Measurements from ENCODE around the gene ATXN7L2.

ATXN7L2 gene

GRCh38 chr1:109476825-109477224 is 6.9 kb upstream of the ATXN7L2 start:
- no peak overlapping the region for H3K4me3 ChIP-seq (replicated peaks in 1 of 2; ENCODE audit: low read depth in 2 of 2, low read length in 2 of 2)
- DNase-seq (ENCODE audit: low read depth in 2 of 2): no peak
- TF ChIP-seq, protein P1, sequence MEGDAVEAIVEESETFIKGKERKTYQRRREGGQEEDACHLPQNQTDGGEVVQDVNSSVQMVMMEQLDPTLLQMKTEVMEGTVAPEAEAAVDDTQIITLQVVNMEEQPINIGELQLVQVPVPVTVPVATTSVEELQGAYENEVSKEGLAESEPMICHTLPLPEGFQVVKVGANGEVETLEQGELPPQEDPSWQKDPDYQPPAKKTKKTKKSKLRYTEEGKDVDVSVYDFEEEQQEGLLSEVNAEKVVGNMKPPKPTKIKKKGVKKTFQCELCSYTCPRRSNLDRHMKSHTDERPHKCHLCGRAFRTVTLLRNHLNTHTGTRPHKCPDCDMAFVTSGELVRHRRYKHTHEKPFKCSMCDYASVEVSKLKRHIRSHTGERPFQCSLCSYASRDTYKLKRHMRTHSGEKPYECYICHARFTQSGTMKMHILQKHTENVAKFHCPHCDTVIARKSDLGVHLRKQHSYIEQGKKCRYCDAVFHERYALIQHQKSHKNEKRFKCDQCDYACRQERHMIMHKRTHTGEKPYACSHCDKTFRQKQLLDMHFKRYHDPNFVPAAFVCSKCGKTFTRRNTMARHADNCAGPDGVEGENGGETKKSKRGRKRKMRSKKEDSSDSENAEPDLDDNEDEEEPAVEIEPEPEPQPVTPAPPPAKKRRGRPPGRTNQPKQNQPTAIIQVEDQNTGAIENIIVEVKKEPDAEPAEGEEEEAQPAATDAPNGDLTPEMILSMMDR (IDR thresholded peaks at IDR 0.05; ENCODE audit: low read depth, low read length): no peak

DNA sequence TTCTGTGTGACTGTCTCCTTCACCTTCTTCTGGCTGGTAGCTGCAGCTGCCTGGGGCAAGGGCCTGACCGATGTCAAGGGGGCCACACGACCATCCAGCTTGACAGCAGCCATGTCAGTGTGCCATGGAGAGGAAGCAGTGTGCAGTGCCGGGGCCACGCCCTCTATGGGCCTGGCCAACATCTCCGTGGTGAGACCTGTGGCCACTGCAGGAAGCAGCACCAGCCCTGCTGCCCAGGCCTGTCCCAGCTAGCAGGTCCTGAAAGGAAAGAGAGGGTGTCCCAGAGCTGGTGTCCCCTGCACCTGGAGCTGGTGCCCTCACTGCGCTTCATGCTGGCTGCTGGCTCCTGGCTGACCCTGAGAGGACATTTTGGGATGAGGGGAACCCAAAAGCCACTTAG is 5.9 kb upstream of the ATXN7L2 start:
- no peak for DNase-seq (ENCODE audit: low read depth in 2 of 2)
- H3K4me3 ChIP-seq (replicated peaks in 1 of 2; ENCODE audit: low read depth in 2 of 2, low read length in 2 of 2): no peak overlapping the region
- TF ChIP-seq, protein P1 (IDR thresholded peaks at IDR 0.05; ENCODE audit: low read depth, low read length): no peak

GRCh38 chr1:109478806-109479205 is 4.9 kb upstream of the ATXN7L2 start:
- TF ChIP-seq, protein P1 (IDR thresholded peaks at IDR 0.05; ENCODE audit: low read depth, low read length): no peak
- H3K4me3 ChIP-seq (replicated peaks in 1 of 2; ENCODE audit: low read depth in 2 of 2, low read length in 2 of 2): no peak overlapping the region
- no peak for DNase-seq (ENCODE audit: low read depth in 2 of 2)

- TF ChIP-seq, protein P1 (IDR thresholded peaks at IDR 0.05; ENCODE audit: low read depth, low read length): no peak
- no peak overlapping the region for H3K4me3 ChIP-seq (replicated peaks in 1 of 2; ENCODE audit: low read depth in 2 of 2, low read length in 2 of 2)
- DNase-seq (ENCODE audit: low read depth in 2 of 2): no peak
These were observed 4.4 kb upstream of the ATXN7L2 start for GRCh38 chr1:109479311-109479710.

DNA sequence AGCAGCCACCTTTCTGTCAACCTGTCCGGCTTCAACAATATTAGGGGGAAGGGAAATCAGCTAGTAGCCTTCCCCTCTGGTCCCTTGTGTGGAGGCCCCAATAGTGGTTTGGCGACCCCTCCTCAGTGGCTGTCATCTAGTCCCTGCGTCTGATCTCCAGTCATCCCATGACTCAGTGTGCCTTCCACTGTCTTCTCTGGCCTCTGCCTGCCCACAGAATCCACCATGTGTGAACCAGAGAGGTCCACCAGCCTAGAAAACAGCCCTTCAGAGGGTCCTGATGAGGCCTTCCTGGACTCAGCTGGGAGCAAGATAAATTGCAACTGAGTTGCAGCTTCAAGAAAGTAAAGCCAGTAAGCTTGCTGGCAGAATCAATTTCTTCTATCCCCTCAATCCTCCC is 3.8 kb upstream of the ATXN7L2 start:
- TF ChIP-seq, protein P1 (IDR thresholded peaks at IDR 0.05; ENCODE audit: low read depth, low read length): no peak
- no peak overlapping the region for H3K4me3 ChIP-seq (replicated peaks in 1 of 2; ENCODE audit: low read depth in 2 of 2, low read length in 2 of 2)
- no peak for DNase-seq (ENCODE audit: low read depth in 2 of 2)

- no peak overlapping the region for H3K4me3 ChIP-seq (replicated peaks in 1 of 2; ENCODE audit: low read depth in 2 of 2, low read length in 2 of 2)
- TF ChIP-seq, protein P1 (IDR thresholded peaks at IDR 0.05; ENCODE audit: low read depth, low read length): no peak
- DNase-seq (ENCODE audit: low read depth in 2 of 2): no peak
These were observed 2.1 kb upstream of the ATXN7L2 start for GRCh38 chr1:109481646-109482045.

DNA sequence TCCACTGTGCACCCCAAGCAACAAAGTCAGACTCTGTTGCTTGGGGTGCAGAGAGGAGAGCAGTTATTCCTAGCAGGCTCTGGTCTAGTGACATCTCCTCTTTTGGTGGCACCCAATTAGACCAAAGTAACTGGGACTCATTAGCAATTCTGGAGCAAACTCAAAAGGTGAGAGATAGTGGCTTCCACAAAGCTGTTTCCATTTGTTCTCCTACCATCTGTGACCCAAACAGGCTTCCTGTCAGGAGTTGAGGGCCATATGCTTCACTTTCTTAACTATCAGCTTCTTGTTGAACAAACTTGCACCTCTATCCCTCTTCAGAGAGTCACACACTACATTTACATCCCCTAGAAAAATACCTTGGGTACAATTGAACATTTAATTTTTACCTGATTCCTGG is 1.5 kb upstream of the ATXN7L2 start:
- no peak overlapping the region for H3K4me3 ChIP-seq (replicated peaks in 1 of 2; ENCODE audit: low read depth in 2 of 2, low read length in 2 of 2)
- TF ChIP-seq, protein P1 (IDR thresholded peaks at IDR 0.05; ENCODE audit: low read depth, low read length): no peak
- no peak for DNase-seq (ENCODE audit: low read depth in 2 of 2)
